ENCODE data around the gene SMIM1. TPM values are rescaled to one million over a fixed set of nuclear protein-coding genes. Genes with fewer than 3 reads are reported as not detected.

SMIM1 gene
- total and polyA plus RNA-seq, 7 experiments from 2014 or later: 0.58 to 4.3 (median 2.3) TPM

DNA sequence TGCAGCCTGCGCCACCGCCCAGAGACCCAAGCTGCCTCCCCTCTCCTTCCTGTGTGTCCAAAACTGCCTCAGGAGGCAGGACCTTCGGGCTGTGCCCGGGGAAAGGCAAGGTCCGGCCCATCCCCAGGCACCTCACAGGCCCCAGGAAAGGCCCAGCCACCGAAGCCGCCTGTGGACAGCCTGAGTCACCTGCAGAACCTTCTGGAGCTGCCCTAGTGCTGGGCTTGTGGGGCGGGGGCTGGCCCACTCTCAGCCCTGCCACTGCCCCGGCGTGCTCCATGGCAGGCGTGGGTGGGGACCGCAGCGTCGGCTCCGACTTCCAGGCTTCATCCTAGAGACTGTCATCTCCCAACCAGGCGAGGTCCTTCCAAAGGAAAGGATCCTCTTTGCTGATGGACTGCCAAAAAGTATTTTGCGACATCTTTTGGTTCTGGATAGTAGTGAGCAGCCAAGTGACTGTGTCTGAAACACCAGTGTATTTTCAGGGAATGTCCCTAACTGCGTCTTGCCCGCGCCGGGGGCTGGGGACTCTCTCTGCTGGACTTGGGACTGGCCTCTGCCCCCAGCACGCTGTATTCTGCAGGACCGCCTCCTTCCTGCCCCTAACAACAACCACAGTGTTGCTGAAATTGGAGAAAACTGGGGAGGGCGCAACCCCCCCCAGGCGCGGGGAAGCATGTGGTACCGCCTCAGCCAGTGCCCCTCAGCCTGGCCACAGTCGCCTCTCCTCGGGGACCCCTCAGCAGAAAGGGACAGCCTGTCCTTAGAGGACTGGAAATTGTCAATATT is 39.3 kb upstream of the SMIM1 start:
- no peak overlapping the region for H3K27ac Mint-ChIP-seq
- H3K27me3 ChIP-seq (ENCODE audit: control insufficient read depth in 2 of 2, insufficient read depth in 2 of 2, low read length in 2 of 2): no peaks in the 10 kb centered on the region
- H3K36me3 Mint-ChIP-seq: peaks cover 0 to 11% (median 0%) of the 10 kb centered on the region in 5 donors
- H3K4me3 Mint-ChIP-seq: no peak overlapping the region
- peaks cover 0 to 1% (median 0%) of the 10 kb centered on the region in 7 donors for H3K4me1 Mint-ChIP-seq
- H3K9me3 ChIP-seq (ENCODE audit: control insufficient read depth in 2 of 3, low read length in 3 of 3): no peaks in the 10 kb centered on the region
- H3K27me3 Mint-ChIP-seq: peaks cover 0 to 18% (median 0%) of the 10 kb centered on the region in 5 donors
- no peak overlapping the region for H3K27ac ChIP-seq (ENCODE audit: low read depth, low read length)
- no peak for ATAC-seq
- ChIA-PET POLR2A (no interaction called here), CTCF (no interaction called here)
- H3K9me3 Mint-ChIP-seq: peaks cover 0 to 2% (median 0%) of the 10 kb centered on the region in 11 donors
- H3K4me1 ChIP-seq (ENCODE audit: control insufficient read depth in 2 of 2, insufficient read depth in 2 of 2, low read length in 2 of 2): no peaks in the 10 kb centered on the region
- H3K4me3 ChIP-seq (ENCODE audit: low read length): no peak overlapping the region
- no peak for DNase-seq
- peaks cover 0 to 28% (median 0%) of the 10 kb centered on the region in 3 experiments for H3K36me3 ChIP-seq (ENCODE audit: control insufficient read depth in 2 of 3, insufficient read depth in 3 of 3, low read length in 3 of 3)
- intact Hi-C loops (cut with micrococcal nuclease): no loop called here

DNA sequence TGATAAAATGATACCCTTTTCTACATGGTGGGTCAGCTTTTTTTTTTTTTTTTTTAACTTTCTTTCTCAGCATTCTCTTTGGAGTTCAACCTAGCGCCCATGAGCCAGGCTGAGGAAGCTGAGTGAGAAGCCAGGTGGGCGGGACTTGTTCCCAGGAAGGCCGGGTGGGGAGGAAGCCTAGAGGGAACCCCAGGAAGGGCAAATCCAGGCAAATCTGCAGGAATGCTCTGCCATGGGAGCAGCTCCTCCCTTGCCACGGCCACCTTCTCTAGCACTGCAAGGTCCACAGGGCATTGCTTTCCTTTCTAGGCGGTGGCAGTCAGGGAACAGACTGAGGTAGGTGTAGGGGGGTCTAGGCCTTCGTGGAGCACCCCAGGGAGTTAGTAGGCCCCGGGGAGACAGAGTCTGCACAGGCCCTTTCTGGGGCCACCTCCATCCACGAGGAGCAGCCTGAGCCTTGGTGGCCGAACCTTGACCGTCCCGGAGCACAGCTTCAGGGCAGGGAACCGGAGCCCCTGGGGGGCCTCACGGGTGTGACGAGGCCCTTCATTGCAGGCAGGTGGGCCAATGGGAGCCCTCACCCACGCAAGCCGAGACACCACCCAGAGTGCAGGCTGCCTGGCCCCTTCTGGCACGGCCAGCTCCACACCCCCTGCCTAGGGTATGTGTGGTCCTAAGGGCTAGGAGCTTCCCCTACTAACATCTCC is 38.5 kb upstream of the SMIM1 start:
- POLR2A ChIA-PET: no interaction called here

DNA sequence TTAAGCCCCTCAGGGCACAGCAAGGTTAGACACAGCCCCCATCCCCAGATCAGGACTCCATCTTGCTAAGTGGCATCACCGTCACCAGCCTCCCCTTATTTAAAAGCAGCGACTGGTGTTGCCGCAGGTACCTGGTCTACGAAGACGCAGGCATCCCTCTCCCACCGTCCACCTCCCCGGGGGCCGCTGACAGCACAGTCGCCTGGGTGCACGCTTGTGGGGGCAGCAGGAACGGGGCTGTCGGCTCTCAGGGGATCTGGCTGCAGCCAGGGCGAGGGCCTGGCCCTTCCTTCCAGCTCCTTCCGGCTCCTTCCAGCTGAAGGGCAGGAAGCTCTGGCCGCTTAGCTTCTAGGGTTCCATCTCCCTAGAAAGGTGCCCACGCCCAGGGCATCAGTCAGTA is 37.9 kb upstream of the SMIM1 start:
- Histone ChIP-seq H3K4me1 (ENCODE audit: control insufficient read depth in 2 of 2, insufficient read depth in 2 of 2, low read length in 2 of 2) (no peaks in the 10 kb centered on the region), H3K36me3 (ENCODE audit: control insufficient read depth in 2 of 3, insufficient read depth in 3 of 3, low read length in 3 of 3) (peaks cover 0 to 42% (median 0%) of the 10 kb centered on the region in 3 experiments), H3K27me3 (ENCODE audit: control insufficient read depth in 2 of 2, insufficient read depth in 2 of 2, low read length in 2 of 2) (no peaks in the 10 kb centered on the region), H3K9me3 (ENCODE audit: control insufficient read depth in 2 of 3, low read length in 3 of 3) (no peaks in the 10 kb centered on the region), H3K4me3 (ENCODE audit: low read length) (no peak overlapping the region), H3K27ac (ENCODE audit: low read depth, low read length) (no peak overlapping the region)
- no peaks in the 10 kb centered on the region for H3K9me3 Mint-ChIP-seq
- no peak overlapping the region for H3K4me3 Mint-ChIP-seq
- no peak overlapping the region for H3K27ac Mint-ChIP-seq
- peaks cover 0 to 10% (median 0%) of the 10 kb centered on the region in 5 donors for H3K27me3 Mint-ChIP-seq
- H3K4me1 Mint-ChIP-seq: peaks cover 0 to 1% (median 0%) of the 10 kb centered on the region in 7 donors
- no peak for ATAC-seq
- CTCF ChIA-PET: no interaction called here
- DNase-seq: no peak
- POLR2A ChIA-PET: no interaction called here
- H3K36me3 Mint-ChIP-seq: peaks cover 0 to 11% (median 0%) of the 10 kb centered on the region in 5 donors
- intact Hi-C loops (cut with micrococcal nuclease): no loop called here

More for the DNA sequence above, 38.5 kb upstream of the SMIM1 start:
- no peaks in the 10 kb centered on the region for H3K9me3 Mint-ChIP-seq
- peaks cover 0 to 12% (median 0%) of the 10 kb centered on the region in 5 donors for H3K27me3 Mint-ChIP-seq
- intact Hi-C loops (cut with micrococcal nuclease): no loop called here
- H3K36me3 ChIP-seq (ENCODE audit: control insufficient read depth in 2 of 3, insufficient read depth in 3 of 3, low read length in 3 of 3): peaks cover 0 to 36% (median 0%) of the 10 kb centered on the region in 3 experiments
- no peaks in the 10 kb centered on the region for H3K4me1 ChIP-seq (ENCODE audit: control insufficient read depth in 2 of 2, insufficient read depth in 2 of 2, low read length in 2 of 2)
- H3K27ac ChIP-seq (ENCODE audit: low read depth, low read length): no peak overlapping the region
- H3K27ac Mint-ChIP-seq: no peak overlapping the region
- no peak for DNase-seq
- peaks cover 0 to 1% (median 0%) of the 10 kb centered on the region in 7 donors for H3K4me1 Mint-ChIP-seq
- CTCF ChIA-PET: no interaction called here
- no peaks in the 10 kb centered on the region for H3K9me3 ChIP-seq (ENCODE audit: control insufficient read depth in 2 of 3, low read length in 3 of 3)
- no peak overlapping the region for H3K4me3 Mint-ChIP-seq
- H3K36me3 Mint-ChIP-seq: peaks cover 0 to 11% (median 0%) of the 10 kb centered on the region in 5 donors
- no peak for ATAC-seq
- H3K27me3 ChIP-seq (ENCODE audit: control insufficient read depth in 2 of 2, insufficient read depth in 2 of 2, low read length in 2 of 2): no peaks in the 10 kb centered on the region
- no peak overlapping the region for H3K4me3 ChIP-seq (ENCODE audit: low read length)

DNA sequence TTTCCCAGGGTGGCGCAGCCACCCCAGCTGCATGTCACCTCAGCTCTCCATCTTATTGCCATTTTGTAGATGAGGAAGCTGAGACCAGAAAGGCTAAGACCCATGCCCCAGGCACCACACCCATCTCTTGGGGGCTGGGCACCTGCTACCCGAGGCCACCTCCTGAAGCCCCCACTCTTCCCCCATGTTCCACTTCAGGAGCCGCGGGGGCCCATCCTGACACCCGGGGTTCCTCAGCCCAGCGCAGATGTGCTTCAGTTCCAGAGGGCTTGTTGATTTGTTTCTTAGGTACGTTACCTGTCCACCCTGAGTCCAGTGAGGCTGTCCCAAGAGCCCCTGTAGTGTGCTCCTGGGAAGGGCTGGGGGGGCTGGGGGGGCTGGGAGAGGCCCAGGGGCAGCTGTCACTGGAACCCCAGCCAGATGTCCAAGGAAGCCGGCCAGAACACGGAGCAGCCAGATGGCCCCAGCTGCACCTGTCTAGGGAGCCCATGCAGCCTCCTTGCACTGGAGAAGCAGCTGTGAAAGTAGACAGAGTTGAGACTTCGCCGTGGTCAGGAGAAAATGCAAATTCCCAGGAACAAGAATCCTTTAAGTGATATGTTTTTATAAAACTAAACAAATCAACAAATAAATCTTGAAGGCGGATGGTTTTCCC is 37.4 kb upstream of the SMIM1 start:
- Mint-ChIP-seq H3K36me3 (peaks cover 0 to 11% (median 0%) of the 10 kb centered on the region in 5 donors), H3K9me3 (no peaks in the 10 kb centered on the region), H3K27me3 (peaks cover 0 to 10% (median 0%) of the 10 kb centered on the region in 5 donors), H3K4me3 (no peak overlapping the region), H3K27ac (no peak overlapping the region), H3K4me1 (peaks cover 0 to 1% (median 0%) of the 10 kb centered on the region in 7 donors)
- no peak overlapping the region for H3K4me3 ChIP-seq (ENCODE audit: low read length)
- no peaks in the 10 kb centered on the region for H3K27me3 ChIP-seq (ENCODE audit: control insufficient read depth in 2 of 2, insufficient read depth in 2 of 2, low read length in 2 of 2)
- H3K9me3 ChIP-seq (ENCODE audit: control insufficient read depth in 2 of 3, low read length in 3 of 3): no peaks in the 10 kb centered on the region
- no peaks in the 10 kb centered on the region for H3K4me1 ChIP-seq (ENCODE audit: control insufficient read depth in 2 of 2, insufficient read depth in 2 of 2, low read length in 2 of 2)
- POLR2A ChIA-PET: no interaction called here
- ATAC-seq: no peak
- intact Hi-C loops (cut with micrococcal nuclease): no loop called here
- DNase-seq: no peak
- CTCF ChIA-PET: no interaction called here
- no peak overlapping the region for H3K27ac ChIP-seq (ENCODE audit: low read depth, low read length)
- peaks cover 0 to 47% (median 0%) of the 10 kb centered on the region in 3 experiments for H3K36me3 ChIP-seq (ENCODE audit: control insufficient read depth in 2 of 3, insufficient read depth in 3 of 3, low read length in 3 of 3)

DNA sequence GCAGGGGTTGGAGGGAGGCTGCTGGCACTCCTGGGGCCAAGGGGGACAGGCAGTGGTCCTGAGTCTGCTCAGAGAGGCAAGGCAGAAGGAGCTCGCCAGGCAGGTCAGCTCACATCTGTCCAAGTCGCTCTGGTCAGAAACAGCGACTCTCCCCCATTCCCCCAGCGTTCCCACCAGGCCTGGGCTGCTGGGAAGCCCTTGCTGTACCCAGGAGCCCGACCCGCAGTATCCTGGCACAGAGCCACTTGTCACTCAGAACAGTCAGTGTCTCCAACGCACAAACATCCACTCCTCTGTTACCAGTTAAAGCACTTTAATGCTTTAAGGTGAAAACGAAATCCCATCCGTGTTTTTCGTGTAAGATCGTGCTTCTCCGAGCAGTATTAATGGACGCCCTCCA is 36.9 kb upstream of the SMIM1 start:
- Histone ChIP-seq H3K27ac (ENCODE audit: low read depth, low read length) (no peak overlapping the region), H3K4me3 (ENCODE audit: low read length) (no peak overlapping the region), H3K36me3 (ENCODE audit: control insufficient read depth in 2 of 3, insufficient read depth in 3 of 3, low read length in 3 of 3) (peaks cover 0 to 52% (median 0%) of the 10 kb centered on the region in 3 experiments), H3K27me3 (ENCODE audit: control insufficient read depth in 2 of 2, insufficient read depth in 2 of 2, low read length in 2 of 2) (no peaks in the 10 kb centered on the region), H3K4me1 (ENCODE audit: control insufficient read depth in 2 of 2, insufficient read depth in 2 of 2, low read length in 2 of 2) (no peaks in the 10 kb centered on the region), H3K9me3 (ENCODE audit: control insufficient read depth in 2 of 3, low read length in 3 of 3) (no peaks in the 10 kb centered on the region)
- intact Hi-C loops (cut with micrococcal nuclease): no loop called here
- ChIA-PET POLR2A (no interaction called here), CTCF (no interaction called here)
- Mint-ChIP-seq H3K27ac (no peak overlapping the region), H3K4me1 (peaks cover 0 to 1% (median 0%) of the 10 kb centered on the region in 7 donors), H3K27me3 (peaks cover 0 to 10% (median 0%) of the 10 kb centered on the region in 5 donors), H3K9me3 (no peaks in the 10 kb centered on the region), H3K4me3 (no peak overlapping the region), H3K36me3 (peaks cover 0 to 11% (median 0%) of the 10 kb centered on the region in 5 donors)
- ATAC-seq (no peak), DNase-seq (no peak)

DNA sequence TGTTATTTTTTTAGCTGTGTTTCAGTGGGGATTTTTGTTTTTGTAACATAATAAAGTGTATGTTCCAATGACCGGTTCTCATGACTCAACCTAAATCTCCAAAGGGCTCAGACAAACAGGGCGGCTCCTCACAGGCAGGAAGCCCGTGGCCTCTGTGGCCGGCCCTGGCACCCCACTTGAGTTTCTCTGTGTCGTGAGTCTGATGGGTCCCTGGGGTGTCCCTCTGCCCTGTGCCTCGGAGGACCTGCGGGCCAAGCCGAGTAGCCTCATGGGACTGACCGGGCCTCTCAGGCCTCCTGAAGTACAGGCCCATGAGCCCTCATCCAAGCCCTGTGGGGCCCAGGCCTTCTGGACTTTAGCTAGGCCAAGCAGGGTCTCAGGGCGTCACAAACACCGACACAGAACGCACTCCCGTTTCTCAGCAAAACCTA is 36.4 kb upstream of the SMIM1 start:
- H3K36me3 Mint-ChIP-seq: peaks cover 0 to 12% (median 0%) of the 10 kb centered on the region in 5 donors
- DNase-seq (no peak), ATAC-seq (no peak)
- H3K4me1 ChIP-seq (ENCODE audit: control insufficient read depth in 2 of 2, insufficient read depth in 2 of 2, low read length in 2 of 2): no peaks in the 10 kb centered on the region
- H3K4me3 ChIP-seq (ENCODE audit: low read length): no peak overlapping the region
- no peak overlapping the region for H3K27ac ChIP-seq (ENCODE audit: low read depth, low read length)
- H3K4me3 Mint-ChIP-seq: no peak overlapping the region
- no peaks in the 10 kb centered on the region for H3K9me3 Mint-ChIP-seq
- CTCF ChIA-PET: no interaction called here
- peaks cover 0 to 5% (median 0%) of the 10 kb centered on the region in 5 donors for H3K27me3 Mint-ChIP-seq
- no peak overlapping the region for H3K27ac Mint-ChIP-seq
- H3K9me3 ChIP-seq (ENCODE audit: control insufficient read depth in 2 of 3, low read length in 3 of 3): no peaks in the 10 kb centered on the region
- peaks cover 0 to 1% (median 0%) of the 10 kb centered on the region in 7 donors for H3K4me1 Mint-ChIP-seq
- intact Hi-C loops (cut with micrococcal nuclease): no loop called here
- no peaks in the 10 kb centered on the region for H3K27me3 ChIP-seq (ENCODE audit: control insufficient read depth in 2 of 2, insufficient read depth in 2 of 2, low read length in 2 of 2)
- POLR2A ChIA-PET: no interaction called here
- H3K36me3 ChIP-seq (ENCODE audit: control insufficient read depth in 2 of 3, insufficient read depth in 3 of 3, low read length in 3 of 3): peaks cover 0 to 57% (median 0%) of the 10 kb centered on the region in 3 experiments
